Activated CD8-positive, alpha-beta memory T cell treated with anti-CD3 and anti-CD28 coated beads, Interleukin-2, amount 50 U/mL, for 48 hours (primary cell): Measurements from ENCODE around the gene NAA20.

ENCODE experiments used
- DNase-seq: peaks from one replicate; pipeline ENCODE4 v3.0.0-alpha.2; 2020

NAA20 gene, protein sequence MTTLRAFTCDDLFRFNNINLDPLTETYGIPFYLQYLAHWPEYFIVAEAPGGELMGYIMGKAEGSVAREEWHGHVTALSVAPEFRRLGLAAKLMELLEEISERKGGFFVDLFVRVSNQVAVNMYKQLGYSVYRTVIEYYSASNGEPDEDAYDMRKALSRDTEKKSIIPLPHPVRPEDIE

DNA sequence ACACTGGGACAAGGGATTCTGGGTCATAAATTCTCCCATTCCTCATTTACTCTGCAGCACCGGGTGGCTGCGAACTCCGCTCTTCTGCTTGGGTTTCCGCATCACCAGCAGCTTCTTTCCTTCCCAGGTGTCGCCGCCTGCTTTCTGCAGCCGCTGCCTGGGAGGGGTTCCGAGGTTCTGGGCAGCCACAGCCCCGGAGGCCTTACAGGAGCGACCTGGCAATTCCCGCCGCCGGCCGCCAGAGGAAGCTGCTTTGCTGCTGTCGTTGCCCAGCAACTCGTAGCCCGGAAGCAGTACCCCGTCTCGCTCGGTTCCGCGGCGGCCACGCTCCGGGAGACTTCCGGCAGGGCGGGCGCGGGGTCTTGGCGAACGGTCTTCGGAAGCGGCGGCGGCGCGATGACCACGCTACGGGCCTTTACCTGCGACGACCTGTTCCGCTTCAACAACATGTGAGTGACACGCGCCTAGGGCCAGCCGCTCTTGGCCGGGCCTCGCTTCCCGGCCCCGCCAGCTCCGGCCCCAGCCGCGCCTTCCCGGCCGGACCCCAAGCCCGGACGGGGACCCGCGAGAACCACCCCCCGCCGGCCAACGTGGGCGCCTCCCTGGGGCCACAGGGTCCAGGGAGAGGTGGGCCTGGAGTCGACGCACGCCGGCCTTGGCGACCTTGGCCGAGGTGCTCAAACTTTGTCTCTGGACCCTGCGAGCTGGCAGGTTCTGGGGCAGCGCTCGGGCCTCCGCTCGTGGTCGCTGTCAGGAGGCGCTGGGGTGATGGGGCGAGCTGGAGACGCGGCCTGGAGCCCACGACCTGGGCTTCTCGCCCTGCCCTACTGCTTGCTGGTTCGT lies at the start of gene NAA20:
Gene NAA20 (plus strand): TSS at position 362 of the 843 bp plus-strand sequence. CDS start 35 bp downstream, at position 397.
- DNase-seq = peak; percentile 95

DNA sequence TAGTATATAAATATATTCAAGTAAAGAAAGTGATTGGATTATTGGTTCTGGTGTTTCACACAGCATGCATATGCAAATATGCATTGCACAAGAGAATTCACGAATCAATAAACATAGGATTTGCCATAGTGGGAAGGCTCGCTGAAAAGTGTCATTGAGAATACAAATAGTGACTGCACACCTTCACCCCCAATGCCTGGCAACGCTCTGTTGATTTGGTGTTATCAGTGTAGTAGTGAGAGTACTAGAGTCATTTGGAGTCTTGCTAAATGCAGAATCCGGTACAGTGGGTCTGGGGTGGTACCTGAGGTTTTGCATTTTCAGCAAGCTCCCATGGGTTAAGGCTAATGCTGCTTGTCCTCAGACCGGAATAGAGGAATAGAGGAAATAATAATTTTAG lies 49.7 kb upstream of the NAA20 start:
- no peak for DNase-seq

DNA sequence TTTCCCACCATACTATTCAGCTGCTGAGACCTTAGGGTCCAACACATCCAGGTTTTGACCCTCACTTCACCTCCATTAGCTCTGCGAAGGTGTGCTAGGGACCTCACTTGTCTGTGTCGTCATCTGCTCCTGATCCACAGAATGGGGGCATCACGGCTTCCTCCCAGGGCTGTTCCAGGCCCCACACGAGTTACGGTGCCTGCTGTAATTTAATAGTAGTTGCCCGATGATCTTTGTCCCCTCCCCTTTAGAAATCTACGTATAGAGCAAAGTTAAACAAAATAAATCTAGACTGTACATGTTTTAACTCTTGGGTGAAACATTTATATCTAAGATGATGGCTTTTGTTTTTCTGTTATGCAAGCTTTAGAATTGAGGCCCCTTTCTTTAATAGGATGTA lies 49.1 kb upstream of the NAA20 start:
- no peak for DNase-seq

DNA sequence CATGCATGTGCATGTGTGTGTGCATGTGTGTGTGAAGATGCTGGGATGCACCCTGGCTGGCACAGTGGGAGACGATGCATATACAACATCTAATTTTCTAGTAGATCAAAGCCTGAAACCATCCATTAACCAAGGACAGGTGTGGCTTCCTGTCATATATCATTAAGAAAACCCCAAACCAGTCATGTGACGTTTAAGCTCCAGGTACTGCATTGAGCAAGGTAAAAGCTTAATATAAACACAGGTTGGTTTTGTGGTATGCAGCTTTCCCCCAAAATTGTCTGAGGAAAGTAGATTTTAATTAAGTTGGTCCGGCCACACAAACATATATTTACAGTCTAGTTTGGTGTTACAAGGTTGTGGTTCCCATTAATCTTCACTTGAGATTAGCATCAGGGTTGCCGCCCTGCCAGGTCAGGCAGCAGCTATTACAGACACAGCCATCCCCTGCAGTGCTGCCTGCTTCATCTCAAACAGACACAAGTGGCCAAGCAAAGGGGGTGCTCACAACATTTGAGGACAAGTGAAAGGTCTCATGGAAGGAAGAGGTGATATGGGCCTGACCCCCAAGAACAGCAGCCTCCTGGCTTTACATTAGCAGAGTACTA lies 48.6 kb upstream of the NAA20 start:
- no peak for DNase-seq

DNA sequence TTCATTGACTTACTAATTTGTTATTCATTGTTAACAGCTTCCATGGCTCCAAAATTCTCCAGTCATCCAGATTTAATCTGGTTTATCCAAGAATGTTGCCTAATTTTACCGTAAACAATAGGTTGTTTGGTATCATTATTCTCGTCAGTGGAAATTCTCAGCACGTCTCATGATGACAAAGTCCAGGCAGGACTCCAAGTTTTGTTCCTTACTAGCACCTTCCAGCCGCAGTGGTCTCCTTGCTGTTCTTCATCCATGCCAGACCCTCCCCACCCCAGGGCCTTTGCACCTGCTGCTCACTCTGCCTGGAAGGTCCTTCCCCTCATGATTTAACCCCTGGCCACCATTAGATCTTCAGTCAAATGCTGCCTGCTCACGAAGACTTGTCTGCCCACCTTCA lies 48.1 kb upstream of the NAA20 start:
- DNase-seq = no peak

DNA sequence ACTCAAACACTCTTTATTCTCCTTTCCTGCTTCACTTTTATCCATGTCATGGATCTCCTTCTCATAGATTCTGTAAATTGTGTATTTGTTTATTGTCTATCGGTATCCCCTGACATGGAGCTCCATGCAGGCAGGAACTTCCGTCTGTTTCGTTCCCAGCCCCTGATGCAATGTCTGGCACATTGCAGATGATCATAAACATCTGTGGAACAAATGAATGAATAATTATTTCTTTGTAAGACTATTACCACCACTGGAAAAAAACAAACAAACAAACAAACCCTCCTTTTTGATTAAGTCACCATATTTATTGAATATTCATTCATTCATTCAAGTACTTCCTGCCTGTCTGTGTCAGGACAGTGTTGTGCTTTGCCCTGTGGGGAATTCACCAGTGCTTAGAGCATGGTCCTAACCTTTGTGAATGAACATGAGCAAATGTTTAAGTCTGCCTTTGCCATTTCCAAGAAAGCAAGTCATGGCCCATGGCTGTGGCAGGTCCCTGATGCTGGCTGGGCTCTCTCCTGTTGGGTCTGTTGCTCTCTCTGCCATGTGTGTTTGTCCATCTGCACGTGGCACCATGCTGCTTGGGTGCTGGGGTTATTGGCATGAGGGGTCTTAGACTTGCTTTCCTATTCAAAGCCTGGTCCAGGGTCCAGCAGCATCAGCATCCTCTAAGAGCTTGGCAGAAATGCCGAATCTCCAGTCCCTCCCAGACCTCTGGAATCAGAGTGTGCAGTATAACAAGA lies 47.5 kb upstream of the NAA20 start:
- DNase-seq = no peak

DNA sequence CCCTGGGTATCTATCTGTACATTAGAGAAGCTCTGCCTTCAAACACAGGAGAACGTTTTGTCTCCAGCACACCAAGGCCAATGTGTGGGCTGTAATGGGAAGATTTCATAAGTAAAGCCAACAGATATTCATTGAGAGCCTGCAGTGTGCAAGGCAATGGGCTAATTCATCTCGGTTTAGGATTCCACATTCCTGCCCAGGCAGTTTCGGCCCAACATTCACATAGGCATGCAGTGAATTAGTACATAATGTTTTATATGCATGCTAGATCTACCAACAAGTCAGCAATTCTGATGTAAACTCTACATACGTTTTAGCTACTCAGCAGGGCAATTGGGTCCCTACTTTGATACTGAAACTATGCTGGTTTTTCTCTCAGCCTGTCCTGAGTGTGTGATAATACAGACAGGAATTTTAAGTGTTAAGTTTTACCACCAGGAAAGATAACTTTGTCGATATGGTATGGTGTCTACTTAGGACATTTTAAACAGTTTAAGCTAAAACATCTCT lies 46.9 kb upstream of the NAA20 start:
- DNase-seq = no peak

DNA sequence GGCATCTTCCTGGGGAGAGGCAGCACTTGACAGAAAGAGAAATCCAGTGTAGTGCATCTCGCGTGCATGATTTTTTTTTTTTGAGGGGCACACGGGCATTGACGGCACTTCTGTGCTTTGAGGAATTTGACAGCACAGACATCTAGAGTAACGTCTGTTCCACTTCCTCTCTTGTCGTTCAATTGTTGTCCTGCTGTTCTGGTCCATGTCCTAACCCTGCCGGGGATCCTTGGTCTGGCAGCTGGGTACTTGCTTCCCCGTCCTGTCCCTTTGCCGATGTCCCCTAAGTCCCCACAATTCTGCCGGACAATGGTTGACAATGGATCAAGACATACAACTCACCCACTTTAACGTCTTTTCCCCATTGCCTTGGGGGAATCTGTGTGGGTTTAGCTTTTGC lies 46.0 kb upstream of the NAA20 start:
- no peak for DNase-seq

DNA sequence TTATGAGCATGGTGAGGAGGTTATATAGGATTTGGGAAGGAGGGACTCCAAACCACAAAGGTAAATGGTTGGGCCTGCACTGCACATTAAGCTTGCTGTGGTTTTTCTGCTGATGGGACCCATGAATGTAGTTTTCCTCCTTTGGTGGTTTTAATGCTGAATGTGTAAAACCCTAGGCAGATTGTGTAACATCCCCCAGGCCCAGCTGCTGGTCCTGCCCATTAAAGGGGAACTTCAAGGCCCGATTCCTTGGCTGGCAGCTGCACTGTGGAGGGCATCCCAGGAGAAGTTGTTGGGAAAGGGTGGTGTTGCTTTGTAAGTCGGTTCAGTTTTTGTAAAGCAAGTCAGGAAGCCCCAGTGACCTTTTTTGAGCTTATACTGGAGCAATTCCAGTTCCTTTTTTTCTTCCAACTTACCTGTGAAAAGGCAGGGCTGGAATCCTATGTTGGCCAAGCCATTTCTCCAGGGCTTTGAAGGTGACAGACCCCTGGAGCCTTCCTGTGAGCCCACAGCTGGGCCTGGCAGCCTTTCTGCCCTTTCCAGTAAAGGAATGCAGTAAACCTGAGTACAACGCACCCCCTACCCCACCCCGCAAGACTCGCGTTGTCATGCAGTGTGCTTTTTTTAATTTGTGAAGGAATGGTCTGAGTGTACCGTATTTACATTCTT lies 43.1 kb upstream of the NAA20 start:
- DNase-seq = no peak

DNA sequence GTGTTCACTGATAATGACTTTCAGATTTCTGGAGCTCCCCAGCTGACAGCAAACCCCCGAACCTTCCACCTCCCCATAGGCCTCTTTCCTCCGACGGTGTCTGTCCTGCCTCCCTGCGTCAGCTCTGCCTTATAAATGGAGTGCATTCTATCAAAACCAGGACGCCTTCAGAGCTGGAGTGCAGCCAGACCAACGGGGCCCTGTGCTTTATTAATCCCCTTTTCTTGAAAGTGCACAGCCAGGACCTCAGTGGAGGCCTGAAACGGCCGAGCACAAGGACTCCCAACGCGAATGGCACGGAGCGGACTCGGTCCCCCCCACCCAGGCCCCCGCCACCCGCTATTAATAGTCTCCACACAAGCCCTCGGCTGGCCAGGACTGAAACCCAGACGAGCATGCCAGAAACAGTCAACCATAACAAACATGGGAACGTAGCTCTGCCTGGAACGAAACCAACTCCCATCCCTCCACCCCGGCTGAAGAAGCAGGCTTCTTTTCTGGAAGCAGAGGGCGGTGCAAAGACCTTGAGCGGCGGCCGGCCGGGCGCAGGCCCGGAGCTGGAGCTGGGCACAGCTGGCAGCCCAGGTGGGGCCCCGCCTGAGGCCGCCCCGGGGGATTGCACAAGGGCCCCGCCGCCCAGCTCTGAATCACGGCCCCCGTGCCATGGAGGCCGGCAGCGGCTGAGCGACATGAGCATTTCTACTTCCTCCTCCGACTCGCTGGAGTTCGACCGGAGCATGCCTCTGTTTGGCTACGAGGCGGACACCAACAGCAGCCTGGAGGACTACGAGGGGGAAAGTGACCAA lies 42.3 kb upstream of the NAA20 start:
- no peak for DNase-seq

DNA sequence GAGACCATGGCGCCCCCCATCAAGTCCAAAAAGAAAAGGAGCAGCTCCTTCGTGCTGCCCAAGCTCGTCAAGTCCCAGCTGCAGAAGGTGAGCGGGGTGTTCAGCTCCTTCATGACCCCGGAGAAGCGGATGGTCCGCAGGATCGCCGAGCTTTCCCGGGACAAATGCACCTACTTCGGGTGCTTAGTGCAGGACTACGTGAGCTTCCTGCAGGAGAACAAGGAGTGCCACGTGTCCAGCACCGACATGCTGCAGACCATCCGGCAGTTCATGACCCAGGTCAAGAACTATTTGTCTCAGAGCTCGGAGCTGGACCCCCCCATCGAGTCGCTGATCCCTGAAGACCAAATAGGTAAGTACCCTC lies 41.7 kb upstream of the NAA20 start:
- no peak for DNase-seq

DNA sequence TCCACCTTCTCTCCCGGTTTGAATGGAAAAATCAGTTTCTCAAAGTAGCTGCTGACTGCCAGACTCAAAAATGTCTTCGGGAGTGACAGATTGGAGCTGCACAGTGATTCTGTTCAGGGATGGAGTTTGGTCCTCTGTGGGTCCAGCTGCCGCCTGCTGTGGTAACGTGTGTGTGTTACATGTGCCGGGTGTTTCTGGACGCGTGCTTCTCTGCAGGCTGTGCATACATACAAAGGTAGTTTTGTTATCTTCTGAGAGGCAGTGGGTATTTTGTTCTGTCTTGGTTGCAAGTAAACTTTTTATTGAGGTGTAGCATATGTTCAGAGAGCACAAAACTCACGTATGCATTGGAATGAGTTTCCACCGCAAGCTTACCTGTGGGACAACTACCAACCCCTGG lies 41.3 kb upstream of the NAA20 start:
- no peak for DNase-seq

DNA sequence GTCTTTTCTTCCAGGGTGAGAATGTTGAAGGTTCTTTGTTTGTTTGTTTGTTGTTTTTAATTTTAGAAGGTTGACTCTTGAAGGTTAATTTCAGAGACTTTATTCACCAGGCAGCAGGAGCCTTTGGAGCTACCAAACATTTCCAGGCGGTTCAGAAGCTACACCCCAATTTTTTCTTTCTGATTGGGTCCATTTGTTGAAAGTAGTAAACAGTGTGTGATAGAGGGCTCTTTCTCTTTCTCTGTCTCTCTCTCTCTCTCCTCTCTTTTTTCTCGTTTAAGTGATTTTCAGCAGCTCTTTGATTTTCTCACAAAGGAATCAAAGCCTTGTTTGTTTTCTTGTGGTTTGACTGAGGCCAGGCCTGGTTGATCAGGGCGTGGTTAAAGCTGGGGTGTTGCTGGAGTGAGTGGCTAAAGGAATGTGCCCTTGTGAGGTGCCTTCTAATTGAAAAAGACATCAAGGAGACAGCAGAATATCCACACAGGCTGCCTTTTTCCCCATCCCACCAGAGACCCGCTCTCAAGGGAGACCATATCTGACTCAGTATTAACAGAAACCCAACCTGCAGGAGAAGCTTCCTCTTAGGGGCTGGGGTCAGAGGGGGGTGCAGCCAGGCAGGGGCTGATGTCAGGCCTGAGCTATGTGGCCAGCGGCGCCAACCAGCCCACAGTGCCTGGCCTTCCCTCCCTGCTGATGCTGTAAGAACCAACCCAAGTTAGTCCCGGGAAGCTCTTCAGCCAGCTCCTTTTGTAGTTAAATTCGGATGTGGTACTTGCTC lies 40.4 kb upstream of the NAA20 start:
- DNase-seq = no peak

DNA sequence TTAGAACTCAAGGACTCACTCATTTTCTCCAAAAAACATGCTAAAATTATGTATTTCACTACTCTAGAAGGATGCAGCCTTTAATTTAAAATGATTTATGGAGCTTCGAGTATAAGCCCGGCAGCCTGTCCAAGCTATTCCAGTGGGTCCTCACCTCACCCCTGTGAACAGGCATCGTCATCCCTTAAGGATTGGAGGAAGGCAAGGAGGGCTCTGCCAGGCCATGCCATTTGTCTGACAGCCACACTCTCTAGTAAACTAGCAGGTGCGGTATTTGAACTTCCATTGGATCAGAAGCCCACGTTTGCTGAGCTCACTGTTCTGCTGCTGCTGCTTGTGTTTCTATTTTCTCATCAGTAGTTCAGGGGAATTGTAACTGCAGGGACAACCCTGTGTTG lies 39.8 kb upstream of the NAA20 start:
- no peak for DNase-seq

DNA sequence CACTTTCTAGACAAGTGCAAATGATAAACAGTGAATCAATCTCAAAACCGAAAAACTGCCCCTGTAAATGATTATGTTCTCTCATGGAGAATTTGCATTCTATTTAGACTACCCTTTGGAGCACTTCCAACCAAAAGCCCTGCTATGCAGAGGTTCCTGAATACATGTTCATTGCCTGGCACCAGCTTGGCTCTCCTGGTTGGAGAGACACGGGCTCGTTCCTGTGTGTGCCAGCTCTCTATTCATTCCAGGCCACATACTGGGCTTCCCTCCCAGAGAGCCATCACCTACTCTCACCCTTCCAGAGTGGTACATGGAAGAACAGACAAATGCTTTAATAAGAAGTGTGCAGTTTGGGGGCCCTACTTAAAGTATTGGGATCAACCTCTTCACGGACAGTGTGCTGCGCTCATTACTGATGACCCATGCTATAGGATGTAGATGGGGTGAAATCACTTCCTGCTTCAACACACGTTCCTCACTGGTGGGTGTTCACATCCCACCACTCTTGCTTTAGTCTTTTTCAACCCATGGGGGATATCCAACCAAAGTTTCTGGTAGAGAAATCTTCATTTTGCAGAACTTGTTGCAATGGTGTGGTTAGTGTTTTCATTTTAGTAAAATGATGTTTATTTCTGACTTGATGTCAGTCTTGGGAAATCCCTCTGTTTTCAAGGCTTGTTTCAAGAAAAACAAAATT lies 38.5 kb upstream of the NAA20 start:
- DNase-seq = no peak

DNA sequence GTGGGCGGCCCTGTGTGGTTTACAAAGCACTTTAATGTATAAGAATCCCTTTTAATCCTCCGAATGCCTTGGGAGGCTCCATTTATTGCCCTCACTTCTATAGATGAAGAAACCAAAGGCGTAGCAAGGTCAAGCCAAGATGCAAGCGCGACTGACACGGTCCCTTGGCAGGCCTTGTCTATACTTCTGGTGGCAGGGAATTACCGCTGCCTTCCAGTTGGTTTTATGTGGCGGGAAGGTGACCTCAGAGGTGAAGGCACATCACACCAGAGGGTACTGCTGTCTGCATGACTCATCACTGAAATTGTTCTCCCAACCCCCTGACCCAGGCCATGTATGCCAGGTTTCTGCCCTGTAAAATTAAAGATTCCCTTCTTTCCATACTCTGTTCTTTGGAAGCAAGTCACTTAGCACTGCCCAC lies 36.1 kb upstream of the NAA20 start:
- no peak for DNase-seq

DNA sequence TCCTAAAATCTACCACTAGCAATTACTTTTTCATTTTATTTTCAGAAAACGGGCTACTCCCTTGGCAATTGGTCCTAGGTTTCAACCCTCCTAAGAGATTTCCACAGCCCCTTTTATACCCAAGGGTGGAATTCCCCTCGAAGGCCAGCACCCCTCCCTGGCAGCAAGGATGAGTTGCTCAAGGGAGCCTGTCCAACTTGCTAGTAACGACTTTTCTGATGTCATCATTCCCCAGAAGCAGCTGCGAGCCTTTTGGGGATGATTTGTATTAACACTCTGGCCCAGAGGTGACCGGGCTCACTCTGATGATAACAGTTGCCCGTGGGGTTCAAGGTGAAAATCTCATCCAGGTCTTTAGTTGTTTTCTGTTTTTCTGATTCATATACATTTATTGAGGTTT lies 30.7 kb upstream of the NAA20 start:
- DNase-seq = no peak

DNA sequence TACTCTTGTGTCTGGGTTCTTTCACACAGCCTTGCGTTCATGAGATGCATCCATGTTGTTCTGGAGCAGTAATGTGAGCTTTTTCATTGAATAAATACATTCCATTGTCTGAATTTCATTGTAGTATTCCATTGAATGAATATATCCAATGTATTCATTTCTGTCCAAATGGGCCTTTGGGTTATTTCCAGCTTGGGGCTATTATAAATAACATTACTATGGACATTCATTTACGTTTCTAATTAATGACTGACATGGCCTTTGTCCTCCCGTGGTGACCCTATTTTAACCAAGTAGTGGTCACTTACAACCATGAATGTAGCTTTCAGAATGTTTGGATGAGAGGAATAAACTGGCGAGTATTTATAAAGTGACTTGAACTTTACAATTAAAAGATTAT lies 30.1 kb upstream of the NAA20 start:
- no peak for DNase-seq

DNA sequence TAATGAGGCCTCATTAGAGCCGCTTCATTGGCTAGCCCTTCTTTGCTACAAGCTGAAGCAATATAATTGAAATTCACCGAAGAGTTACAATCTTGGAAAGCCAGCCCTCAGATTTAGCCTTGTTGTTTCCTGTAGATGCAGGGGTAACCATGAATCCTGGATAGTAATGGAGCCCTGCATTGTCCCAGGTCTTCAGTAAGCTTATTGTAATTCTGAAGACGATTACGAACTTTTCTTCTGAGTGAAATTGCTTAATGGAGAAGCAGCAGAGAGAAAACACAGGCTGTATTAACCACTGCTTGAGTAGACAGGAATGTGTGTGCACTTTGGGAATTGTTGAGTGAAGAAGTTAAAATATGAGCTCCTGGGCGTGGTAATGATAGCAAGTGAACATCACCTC lies 26.3 kb upstream of the NAA20 start:
- no peak for DNase-seq

DNA sequence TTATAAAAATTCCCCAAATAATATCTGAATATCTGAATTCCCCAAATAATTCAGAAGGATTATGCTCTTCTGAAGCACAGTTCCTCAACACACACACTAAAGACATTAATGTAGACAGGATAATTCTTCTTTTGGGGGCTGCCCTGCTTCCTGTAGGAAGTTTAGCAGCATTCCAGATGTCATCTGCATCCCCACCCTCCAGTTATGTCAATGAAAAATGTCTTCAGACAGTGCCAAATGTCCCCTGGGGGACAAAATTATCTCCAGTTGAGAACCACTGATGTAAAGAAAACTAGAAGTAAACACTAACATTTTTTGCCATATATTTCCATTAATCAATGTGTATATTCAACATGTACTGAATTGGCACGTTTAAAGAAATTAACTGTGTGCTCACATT lies 25.9 kb upstream of the NAA20 start:
- DNase-seq = no peak

DNA sequence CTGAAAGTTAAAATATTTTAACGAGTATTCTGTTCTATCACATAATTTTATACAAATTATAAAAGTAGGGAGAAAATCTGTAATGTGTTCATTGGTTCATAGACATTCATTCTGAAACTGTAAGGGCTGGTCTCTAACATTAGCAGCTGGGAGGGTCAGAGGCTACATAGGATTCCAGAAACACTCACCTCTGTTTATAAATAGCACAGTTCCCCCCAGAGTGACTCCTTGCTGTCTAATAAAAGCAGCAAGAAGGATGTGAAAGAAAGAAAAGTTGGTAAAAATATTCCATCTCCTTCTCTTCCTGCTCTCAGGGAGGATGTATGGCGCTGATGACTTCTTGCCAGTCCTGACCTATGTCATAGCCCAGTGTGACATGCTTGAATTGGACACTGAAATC lies 25.3 kb upstream of the NAA20 start:
- DNase-seq = no peak
